NT2/D1 (cell line): ENCODE results near the gene CHST15.

ENCODE experiments used
- DNase-seq: peaks from one replicate; pipeline ENCODE4 v3.0.0-alpha.2; 2011; ENCODE audit warnings: low read depth, low spot score
- H3K27me3 ChIP-seq: 2 replicates; pipeline ENCODE4 v1.6.0; 2011; ENCODE audit warnings: mild to moderate bottlenecking; ENCODE audit not compliant: insufficient read length, insufficient read depth
- H3K36me3 ChIP-seq: 2 replicates; pipeline ENCODE4 v1.6.1; 2011; ENCODE audit warnings: mild to moderate bottlenecking, low read length, mixed read lengths; ENCODE audit not compliant: insufficient read depth, insufficient read length
- H3K4me1 ChIP-seq: 2 replicates; pipeline ENCODE4 v1.5.1; 2011; ENCODE audit not compliant: insufficient read depth, insufficient read length
- H3K4me3 ChIP-seq: 2 replicates; pipeline ENCODE4 v1.5.1; 2011; ENCODE audit warnings: low read depth; ENCODE audit not compliant: insufficient read length
- H3K9ac ChIP-seq: 2 replicates; pipeline ENCODE4 v1.6.0; 2011; ENCODE audit warnings: low read depth; ENCODE audit not compliant: insufficient read length
- H3K9me3 ChIP-seq: 2 replicates; pipeline ENCODE4 v1.5.1; 2011; ENCODE audit warnings: mild to moderate bottlenecking, low read length; ENCODE audit not compliant: insufficient read depth
- SUZ12 ChIP-seq: IDR thresholded peaks from 2 replicates; pipeline ENCODE4 v1.6.1; 2011; ENCODE audit not compliant: insufficient read length, insufficient read depth; ENCODE audit errors: extremely low read depth
- YY1 ChIP-seq: IDR thresholded peaks from 2 replicates; pipeline ENCODE4 v1.6.1; 2011; ENCODE audit not compliant: insufficient read length, insufficient read depth
- ZNF274 ChIP-seq: IDR thresholded peaks from 2 replicates; pipeline ENCODE4 v1.6.1; 2011; ENCODE audit warnings: mild to moderate bottlenecking, low read depth, low read length

CHST15 gene

DNA sequence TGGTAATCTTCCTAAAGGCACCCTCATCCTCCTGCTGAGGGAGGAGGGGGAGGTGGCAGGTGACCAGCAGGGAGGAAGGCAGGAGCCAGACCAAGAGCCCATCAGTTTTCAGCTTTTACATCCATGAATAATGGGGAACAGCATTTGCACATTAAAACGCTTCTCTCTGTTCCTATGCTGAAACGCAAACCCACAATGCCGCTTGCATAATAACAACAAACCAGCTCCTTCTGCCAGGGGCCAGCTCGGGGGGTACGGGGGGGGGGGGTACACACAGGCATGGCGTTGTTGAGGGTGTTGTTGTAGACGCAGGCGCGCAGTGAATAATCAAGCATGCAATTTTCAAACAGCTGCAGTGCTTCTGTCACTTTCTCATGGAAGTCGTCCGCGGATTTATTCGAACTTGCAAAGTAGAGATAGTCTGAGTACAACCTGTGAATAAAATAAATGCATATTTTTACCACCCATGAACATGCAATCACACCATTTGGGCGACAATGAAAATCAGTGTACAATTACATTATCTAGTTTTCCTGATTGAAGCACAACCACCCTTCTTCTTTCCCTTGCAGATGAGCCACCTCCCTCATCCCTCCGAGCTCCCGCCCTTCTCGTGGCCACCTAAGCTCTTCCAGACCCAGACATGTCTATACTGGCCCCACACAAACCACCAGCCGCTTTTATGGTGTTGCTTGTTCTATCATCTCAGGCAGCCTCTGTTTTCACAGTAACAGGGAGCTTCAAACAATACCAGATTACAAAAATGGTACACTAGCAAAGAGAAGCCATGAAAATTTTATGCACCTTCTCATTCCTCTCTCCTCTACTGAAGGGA is 72.2 kb downstream of the CHST15 start:
- H3K27me3 ChIP-seq: no peaks in the 10 kb centered on the region
- peak overlapping the region; percentile 50 for H3K9ac ChIP-seq
- peaks cover 21% of the 10 kb centered on the region for H3K4me1 ChIP-seq
- TF ChIP-seq SUZ12 (no peak), ZNF274 (no peak), YY1 (no peak)
- H3K36me3 ChIP-seq: peaks cover 12% of the 10 kb centered on the region
- DNase-seq: peak; percentile 76
- no peak overlapping the region for H3K4me3 ChIP-seq
- no peaks in the 10 kb centered on the region for H3K9me3 ChIP-seq

DNA sequence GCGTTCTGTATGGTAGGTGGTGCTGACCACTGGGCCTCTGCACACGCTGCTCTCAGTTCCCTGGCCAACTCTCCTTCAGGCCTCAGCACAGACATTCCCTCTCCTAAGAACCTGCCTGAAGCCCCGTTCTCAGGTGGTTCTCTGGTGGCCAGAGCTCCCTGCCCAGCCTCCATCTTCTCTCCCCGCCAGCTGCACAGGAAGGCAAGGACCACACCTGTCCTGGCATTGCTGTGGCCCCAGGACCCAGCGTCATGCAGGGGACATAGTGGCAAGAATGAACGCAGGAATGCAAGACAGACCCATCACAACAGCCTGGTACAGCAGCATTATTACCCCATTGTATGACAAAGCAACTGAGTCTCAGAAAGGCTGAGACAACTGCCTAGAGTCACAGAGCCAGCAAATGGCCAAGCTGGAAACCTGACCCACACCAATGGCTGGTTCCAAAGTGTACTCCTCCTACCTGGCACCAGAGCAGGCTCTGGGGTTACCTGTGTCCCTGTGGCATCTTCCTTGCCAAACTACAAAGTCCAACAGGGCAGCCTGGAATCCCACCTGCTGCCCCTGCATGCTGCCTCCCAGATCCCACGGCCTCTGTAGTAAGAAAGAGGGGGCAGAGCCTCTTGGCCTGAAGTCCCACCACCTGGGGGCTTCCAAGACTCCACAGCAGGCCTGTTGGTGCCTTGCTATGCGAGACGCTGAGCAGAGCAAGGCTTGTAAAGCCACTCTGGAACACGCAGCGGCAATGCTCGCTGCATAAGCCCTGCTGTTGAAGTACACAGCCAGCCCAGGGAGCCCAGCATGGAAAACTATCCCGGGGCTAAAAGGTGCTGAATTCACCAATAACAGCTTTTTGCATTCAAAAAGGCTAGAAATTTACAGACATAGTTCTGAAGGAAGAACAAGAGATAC is 73.3 kb downstream of the CHST15 start:
- Histone ChIP-seq H3K4me1 (peaks cover 21% of the 10 kb centered on the region), H3K4me3 (peak overlapping the region; percentile 6), H3K9me3 (no peaks in the 10 kb centered on the region), H3K36me3 (peaks cover 16% of the 10 kb centered on the region), H3K9ac (peak overlapping the region; percentile 61), H3K27me3 (no peaks in the 10 kb centered on the region)
- no peak for TF ChIP-seq ZNF274
- TF ChIP-seq SUZ12: no peak
- peak; percentile 21 for TF ChIP-seq YY1
- DNase-seq: peak; percentile 63

DNA sequence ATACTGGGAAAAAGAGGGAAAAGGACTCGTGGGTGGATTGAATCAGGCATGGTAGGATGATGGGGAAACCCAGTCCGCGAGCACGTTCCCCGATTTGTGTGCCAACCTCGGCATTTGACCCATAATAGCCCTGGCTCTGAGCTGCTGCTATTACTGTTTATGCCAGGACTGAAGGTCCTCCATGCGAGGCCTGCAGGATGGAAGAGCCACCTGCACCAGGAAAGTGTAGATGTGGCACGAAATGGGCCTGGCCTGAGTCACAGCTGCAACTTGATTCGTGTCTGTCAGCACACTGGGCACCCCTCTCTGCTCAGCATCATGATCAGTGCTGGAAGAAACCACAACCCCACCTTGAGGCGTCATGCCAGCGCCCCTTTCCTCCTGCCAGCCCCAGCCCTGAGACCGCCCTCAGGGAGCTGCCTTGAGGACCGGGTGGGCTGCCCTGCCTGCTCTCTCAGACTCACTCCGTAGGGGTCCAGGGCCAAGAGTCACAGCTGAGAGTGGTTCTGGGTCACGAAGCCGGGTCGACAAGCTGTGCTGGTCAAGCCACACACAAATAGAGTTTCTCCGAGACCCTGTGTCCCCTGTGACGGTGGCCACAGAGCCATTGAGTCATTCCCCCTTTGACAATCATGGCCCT is 74.4 kb downstream of the CHST15 start:
- H3K9me3 ChIP-seq: no peaks in the 10 kb centered on the region
- no peak overlapping the region for H3K4me3 ChIP-seq
- H3K4me1 ChIP-seq: peaks cover 21% of the 10 kb centered on the region
- no peak for TF ChIP-seq ZNF274
- no peak for TF ChIP-seq YY1
- no peak for TF ChIP-seq SUZ12
- peak overlapping the region; percentile 36 for H3K9ac ChIP-seq
- H3K36me3 ChIP-seq: peaks cover 19% of the 10 kb centered on the region
- H3K27me3 ChIP-seq: no peaks in the 10 kb centered on the region
- no peak for DNase-seq

DNA sequence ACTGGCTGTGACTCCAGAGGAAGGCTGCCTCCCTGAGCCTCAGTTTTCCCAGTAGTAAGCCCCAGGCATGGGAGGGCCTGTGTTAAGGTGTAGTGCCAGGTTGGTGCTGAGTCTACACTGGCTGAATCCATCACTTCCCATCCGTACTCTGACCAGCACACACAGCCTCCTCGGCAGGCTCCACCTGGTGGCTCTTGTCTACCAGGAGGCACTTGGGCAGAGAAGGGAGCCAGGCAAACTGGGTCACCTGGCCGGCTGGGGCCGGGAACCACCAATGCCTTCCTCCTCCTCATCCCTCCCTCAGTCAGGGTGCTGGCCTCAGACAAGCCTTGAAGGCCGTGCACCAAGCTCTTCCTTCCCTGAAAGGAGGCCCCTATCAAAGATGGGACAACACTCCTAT is 75.7 kb downstream of the CHST15 start:
- Histone ChIP-seq H3K36me3 (peaks cover 19% of the 10 kb centered on the region), H3K9me3 (no peaks in the 10 kb centered on the region), H3K4me3 (no peak overlapping the region), H3K27me3 (no peaks in the 10 kb centered on the region), H3K9ac (no peak overlapping the region), H3K4me1 (peaks cover 21% of the 10 kb centered on the region)
- no peak for DNase-seq
- TF ChIP-seq ZNF274 (no peak), SUZ12 (no peak), YY1 (no peak)

DNA sequence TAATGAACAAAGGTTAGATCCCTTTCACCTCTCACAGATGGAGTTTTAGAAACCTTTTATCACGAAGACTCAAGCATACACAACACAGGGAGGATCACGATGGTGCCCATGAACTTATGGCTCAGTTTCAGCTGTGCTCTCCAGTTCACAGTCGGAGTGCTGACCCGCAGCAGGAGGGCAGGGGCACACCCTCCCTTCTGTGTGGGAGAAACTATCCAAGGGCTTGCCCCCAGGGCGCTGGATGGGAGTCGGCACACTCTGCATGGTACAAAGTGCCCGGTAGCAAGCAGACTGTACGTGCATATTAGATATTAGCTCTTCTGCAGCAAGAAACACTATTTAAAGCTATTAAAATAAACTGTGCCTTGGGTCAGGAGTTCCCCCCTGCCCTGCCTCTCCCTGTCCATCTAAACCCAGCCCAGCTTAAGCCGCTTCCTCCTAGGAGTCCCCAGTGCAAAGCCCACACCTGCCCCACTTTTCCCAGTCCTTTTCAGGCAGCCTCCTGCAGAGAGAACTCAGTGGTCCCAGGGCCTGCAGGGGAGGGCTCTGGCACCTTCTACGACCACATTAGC is 76.5 kb downstream of the CHST15 start:
- H3K27me3 ChIP-seq: no peaks in the 10 kb centered on the region
- peaks cover 19% of the 10 kb centered on the region for H3K4me1 ChIP-seq
- no peak overlapping the region for H3K4me3 ChIP-seq
- peaks cover 23% of the 10 kb centered on the region for H3K36me3 ChIP-seq
- no peak overlapping the region for H3K9ac ChIP-seq
- no peaks in the 10 kb centered on the region for H3K9me3 ChIP-seq
- no peak for TF ChIP-seq YY1
- no peak for TF ChIP-seq SUZ12
- TF ChIP-seq ZNF274: no peak
- no peak for DNase-seq

DNA sequence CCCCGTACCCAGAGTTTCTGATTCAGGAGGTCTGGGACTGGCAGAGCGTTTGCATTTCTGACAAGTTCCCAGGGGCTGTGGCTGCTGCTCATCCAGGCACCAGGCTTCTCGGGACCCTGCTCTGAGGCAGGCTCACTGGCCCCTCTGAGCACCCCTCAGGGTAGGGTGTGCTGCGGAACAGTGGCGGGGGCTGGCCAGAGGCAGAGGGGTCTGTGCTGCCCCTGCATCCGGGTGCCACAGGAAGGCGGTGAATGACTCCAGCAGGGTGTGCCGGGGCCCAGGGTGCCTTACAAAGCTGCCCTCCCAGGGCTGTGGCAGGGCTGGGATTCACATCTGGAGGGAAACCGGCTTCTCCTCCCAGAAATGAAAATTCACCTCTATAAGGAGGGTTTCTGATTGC is 77.4 kb downstream of the CHST15 start:
- Histone ChIP-seq H3K4me3 (no peak overlapping the region), H3K27me3 (no peaks in the 10 kb centered on the region), H3K36me3 (peaks cover 25% of the 10 kb centered on the region), H3K4me1 (peaks cover 22% of the 10 kb centered on the region), H3K9ac (no peak overlapping the region), H3K9me3 (no peaks in the 10 kb centered on the region)
- TF ChIP-seq YY1 (no peak), SUZ12 (no peak), ZNF274 (no peak)
- no peak for DNase-seq
